Transverse colon (tissue), 4 donors: ENCODE results near the gene NGLY1. TPM values are rescaled to one million over a fixed set of nuclear protein-coding genes. Genes with fewer than 3 reads are reported as not detected.

ENCODE experiments used
- DNase-seq: peaks from one replicate; pipeline ENCODE4 v3.0.0-alpha.2; 2019
- H3K27ac ChIP-seq, 4 donors: fragments of 200-600 bp; sonication (generic); 2 replicates each; pipeline ENCODE4 v1.5.1; 2016 to 2018; ENCODE audit warnings: inconsistent platforms in 4 of 4
- H3K27me3 ChIP-seq: fragments of 200-600 bp; sonication (generic); 2 replicates; pipeline ENCODE4 v1.5.1; 2017; ENCODE audit warnings: inconsistent platforms
- H3K36me3 ChIP-seq, 4 donors: fragments of 200-600 bp; sonication (generic); 2 replicates each; pipeline ENCODE4 v1.5.1; 2017 to 2019; ENCODE audit warnings: inconsistent platforms in 4 of 4
- H3K4me1 ChIP-seq, 4 donors: fragments of 200-600 bp; sonication (generic); 2 replicates each; pipeline ENCODE4 v1.5.1; 2017 to 2020; ENCODE audit warnings: inconsistent platforms in 4 of 4
- H3K4me3 ChIP-seq, 4 donors: fragments of 200-600 bp; sonication (generic); 1 replicate in 1 of 4; 2 replicates in 3 of 4; pipeline versions ENCODE4 v1.5.1 to v1.6.1; 2017 to 2019; ENCODE audit warnings: inconsistent platforms in 4 of 4
- H3K9me3 ChIP-seq, 2 donors: fragments of 200-600 bp; sonication (generic); 2 replicates each; pipeline ENCODE4 v1.5.1; 2017 to 2019; ENCODE audit warnings: inconsistent platforms in 2 of 2
- CTCF ChIP-seq, 5 experiments: fragments of 200-600 bp in 3 of 5; fragments of 450-650 bp in 2 of 5; sonication (generic) in 3 of 5; IDR thresholded peaks; 1 replicate in 2 of 5; 2 replicates in 3 of 5; pipeline ENCODE4 v1.5.1; 2016 to 2017; ENCODE audit warnings: antibody characterized with exemption in 5 of 5, inconsistent platforms in 3 of 5, mild to moderate bottlenecking in 2 of 5, moderate library complexity in 1 of 5
- EP300 ChIP-seq: sonication (generic); formaldehyde crosslinking; IDR thresholded peaks from one replicate; pipeline ENCODE4 v1.6.1; 2017; ENCODE audit warnings: antibody characterized with exemption, low read depth
- POLR2A ChIP-seq: fragments of 450-650 bp; IDR thresholded peaks from one replicate; pipeline ENCODE4 v1.6.1; 2016; ENCODE audit warnings: antibody characterized with exemption, mild to moderate bottlenecking, moderate library complexity
- POLR2AphosphoS5 ChIP-seq, 3 donors: sonication (generic); formaldehyde crosslinking; IDR thresholded peaks; one replicate each; pipeline ENCODE4 v1.6.1; 2016; ENCODE audit warnings: antibody characterized with exemption in 3 of 3
- WGBS, 2 donors: methylation state at CpG; one replicate each; pipeline ENCODE4 v1.1.5; 2018; ENCODE audit warnings: low coverage in 1 of 2; 5-methylcytosine and 5-hydroxymethylcytosine counted together
- in situ Hi-C, 4 donors: fragments of 200-750 bp; cut with MboI; loops; one replicate each; pipeline versions ENCODE4 v1.15.0 to v1.15.1; 2017; ENCODE audit warnings: low sequenced_read_pairs in 3 of 4, low pct_ligation_motif_present in 1 of 4, low pct_unique_long_range_greater_than_20kb in 1 of 4
- intact Hi-C: fragments of 100-400 bp; cut with DNase I; formaldehyde crosslinking; loops from one replicate; pipeline ENCODE4 v1.15.1; 2023; ENCODE audit warnings: low total_unique reads
- total RNA-seq, 4 donors: library from RNA; depleted of rRNA; stranded (reverse); fragments of >200 nt; gene quantifications; one replicate each; pipeline ENCODE4 v1.1.0, GENCODE V29; 2016

NGLY1 gene
- total RNA-seq, 4 donors from 2014 or later, result 44.9 to 154 (median 55.0) TPM

DNA sequence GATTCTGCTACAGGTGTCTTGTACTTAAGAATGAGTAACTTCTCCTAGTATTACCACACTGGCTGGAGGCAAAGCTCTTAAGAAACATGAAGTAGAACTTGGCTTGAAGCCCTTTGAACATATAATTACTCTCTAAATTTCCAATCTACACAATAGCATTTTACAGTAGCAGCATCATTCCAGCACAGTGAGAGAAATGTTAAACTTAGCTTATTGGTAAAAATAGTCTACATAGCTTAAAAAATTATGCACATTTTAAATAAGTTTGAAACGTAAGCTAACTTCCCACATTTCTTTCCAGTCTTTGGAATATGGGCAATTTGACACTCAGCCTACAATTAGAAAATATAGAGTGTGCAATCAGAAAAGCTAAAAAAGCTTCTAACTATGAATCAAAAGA is 85.7 kb downstream of the NGLY1 start:
- intact Hi-C loops, result no loop called here
- Histone ChIP-seq H3K9me3 (no peaks in the 10 kb centered on the region), H3K4me1 (no peaks in the 10 kb centered on the region), H3K36me3 (no peaks in the 10 kb centered on the region), H3K27me3 (no peaks in the 10 kb centered on the region), H3K4me3 (no peak overlapping the region), H3K27ac (no peak overlapping the region)
- 55 to 94% methylated on average over 1 of the region's 1 CpG for WGBS, 2 donors
- DNase-seq, result no peak
- no peak for TF ChIP-seq EP300
- TF ChIP-seq POLR2AphosphoS5 (IDR thresholded peaks at IDR 0.05), result no peak
- TF ChIP-seq POLR2A, result no peak
- no peak for TF ChIP-seq CTCF (IDR thresholded peaks at IDR 0.05)
- in situ Hi-C loops, result no loop called here

- 88 to 95% methylated on average over 2 to 4 of the region's 4 CpGs for whole genome bisulfite sequencing, 2 donors
- in situ Hi-C loops, result no loop called here
Measured at GRCh38 chr3:25695731-25696420, 87.4 kb downstream of the NGLY1 start.

DNA sequence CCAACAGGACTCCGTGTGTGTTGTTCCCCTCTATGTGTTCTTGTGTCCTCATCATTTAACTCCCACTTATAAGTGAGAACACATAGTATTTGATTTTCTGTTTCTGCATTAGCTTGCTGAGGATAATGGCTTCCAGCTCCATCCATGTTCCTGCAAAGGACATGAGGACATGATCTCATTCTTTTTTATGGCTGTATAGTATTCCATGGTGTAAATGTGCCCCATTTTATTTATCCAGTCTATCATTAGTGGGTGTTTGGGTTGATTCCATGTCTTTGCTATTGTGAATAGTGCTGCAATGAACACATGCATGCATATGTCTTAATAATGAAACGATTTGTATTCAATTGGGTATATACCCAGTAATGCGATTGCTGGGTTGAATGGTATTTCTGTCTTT is 90.0 kb downstream of the NGLY1 start:
- Histone ChIP-seq H3K27ac (no peak overlapping the region), H3K36me3 (no peaks in the 10 kb centered on the region), H3K27me3 (no peaks in the 10 kb centered on the region), H3K9me3 (no peaks in the 10 kb centered on the region), H3K4me3 (no peak overlapping the region), H3K4me1 (no peaks in the 10 kb centered on the region)
- TF ChIP-seq POLR2AphosphoS5 (IDR thresholded peaks at IDR 0.05) (no peak), CTCF (IDR thresholded peaks at IDR 0.05) (no peak), POLR2A (no peak)
- no peak for DNase-seq
- intact Hi-C loops (no loop called here), in situ Hi-C loops (no loop called here)
- 67 to 94% methylated on average over 3 of the region's 3 CpGs for WGBS, 2 donors

More at GRCh38 chr3:25695731-25696420, 87.4 kb downstream of the NGLY1 start:
- no peaks in the 10 kb centered on the region for H3K36me3 ChIP-seq
- no peaks in the 10 kb centered on the region for H3K4me1 ChIP-seq
- TF ChIP-seq EP300 (no peak), CTCF (IDR thresholded peaks at IDR 0.05) (no peak), POLR2AphosphoS5 (IDR thresholded peaks at IDR 0.05) (no peak), POLR2A (no peak)
- no peaks in the 10 kb centered on the region for H3K27me3 ChIP-seq
- intact Hi-C loops, result no loop called here
- H3K27ac ChIP-seq, result no peak overlapping the region
- H3K4me3 ChIP-seq, result no peak overlapping the region
- H3K9me3 ChIP-seq, result no peaks in the 10 kb centered on the region
- DNase-seq, result no peak

- DNase-seq, result no peak
- intact Hi-C loops, result no loop called here
- no peak overlapping the region for H3K4me3 ChIP-seq
- no peaks in the 10 kb centered on the region for H3K36me3 ChIP-seq
- TF ChIP-seq POLR2A (no peak), CTCF (IDR thresholded peaks at IDR 0.05) (no peak), POLR2AphosphoS5 (IDR thresholded peaks at IDR 0.05) (no peak), EP300 (no peak)
- H3K4me1 ChIP-seq, result peaks cover 0 to 6% (median 0%) of the 10 kb centered on the region in 4 donors
- WGBS, 2 donors, result 60 to 85% methylated on average over 1 of the region's 1 CpG
- no peaks in the 10 kb centered on the region for H3K9me3 ChIP-seq
- H3K27me3 ChIP-seq, result no peaks in the 10 kb centered on the region
- in situ Hi-C loops, result no loop called here
- no peak overlapping the region for H3K27ac ChIP-seq
Measured at GRCh38 chr3:25692341-25692740, 90.9 kb downstream of the NGLY1 start.
